Lung (tissue), 12 donors: ENCODE data around the gene FRMD4A. TPM values are rescaled to one million over a fixed set of nuclear protein-coding genes. Genes with fewer than 3 reads are reported as not detected.

Experiments used
- ATAC-seq: fragments of 200-7000 bp; cut with Tn5 transposase; one replicate; pipeline ENCODE4 v1.9.1; 2020; ENCODE audit warnings: moderate number of reproducible peaks; ENCODE audit not compliant: insufficient read depth, low FRiP score
- DNase-seq, 3 donors: peaks; one replicate each; pipeline ENCODE4 v3.0.0-alpha.2; 2013 to 2017
- H3K27ac ChIP-seq, 2 donors: one replicate each; pipeline ENCODE4 v1.5.1; 2013; ENCODE audit warnings: mild to moderate bottlenecking in 2 of 2, moderate library complexity in 2 of 2, control low read depth in 1 of 2, inconsistent platforms in 1 of 2, low read depth in 1 of 2, low read length in 1 of 2
- H3K27me3 ChIP-seq, 3 donors: one replicate each; pipeline ENCODE4 v1.5.1; 2013; ENCODE audit warnings: low read length in 2 of 3; ENCODE audit not compliant: control insufficient read depth in 3 of 3, insufficient read depth in 3 of 3
- H3K36me3 ChIP-seq, 4 donors: one replicate each; pipeline ENCODE4 v1.5.1; 2013; ENCODE audit warnings: low read length in 4 of 4, mild to moderate bottlenecking in 1 of 4, moderate library complexity in 1 of 4; ENCODE audit not compliant: control insufficient read depth in 4 of 4, insufficient read depth in 4 of 4
- H3K4me1 ChIP-seq, 5 donors: one replicate each; pipeline ENCODE4 v1.5.1; 2013; ENCODE audit warnings: low read length in 5 of 5, mild to moderate bottlenecking in 2 of 5, moderate library complexity in 1 of 5; ENCODE audit not compliant: control insufficient read depth in 5 of 5, insufficient read depth in 5 of 5
- H3K4me3 ChIP-seq: one replicate; pipeline ENCODE4 v1.5.1; 2013; ENCODE audit warnings: mild to moderate bottlenecking, control low read depth, moderate library complexity
- H3K9ac ChIP-seq, 2 donors: one replicate each; pipeline ENCODE4 v1.5.1; 2013; ENCODE audit warnings: low read length in 2 of 2, control low read depth in 1 of 2; ENCODE audit not compliant: insufficient read depth in 1 of 2
- H3K9me3 ChIP-seq, 4 donors: one replicate each; pipeline ENCODE4 v1.5.1; 2013; ENCODE audit warnings: low read length in 3 of 4, mild to moderate bottlenecking in 1 of 4, moderate library complexity in 1 of 4; ENCODE audit not compliant: control insufficient read depth in 4 of 4, insufficient read depth in 3 of 4
- CTCF ChIP-seq: IDR thresholded peaks from 2 replicates; pipeline ENCODE4 v1.5.1; 2012; ENCODE audit warnings: mild to moderate bottlenecking; ENCODE audit errors: control extremely low read depth, extremely low read depth
- WGBS, 2 donors: extraction: QIAGEN DNeasy Blood & Tissue Kit; methylation state at CpG; one replicate each; pipeline ENCODE4 v1.1.7; 2013; 5-methylcytosine and 5-hydroxymethylcytosine counted together
- polyA plus RNA-seq, 2 donors: library from polyadenylated mRNA; stranded (reverse); fragments of 200-250 nt; gene quantifications; one replicate each; pipeline ENCODE4 v1.2.1, GENCODE V29; 2013
- total RNA-seq, 2 donors: library from RNA; depleted of rRNA in 1 of 2; stranded (reverse); fragments of >200 nt in 1 of 2; gene quantifications; one replicate each; pipeline ENCODE4 v1.2.1, GENCODE V29; 2014 to 2021
- donor health status: control.
- donor health status: control.
- donor health status: Bipolar disorder and iron deficiency.
- donor health status: healthy.
- donor health status: DM: yes; HTN: yes; CAD: no.

FRMD4A gene
- total and polyA plus RNA-seq, 4 donors: 12.0 to 64.5 (median 29.3) TPM

- no peaks in the 10 kb centered on the region for H3K27me3 ChIP-seq
- TF ChIP-seq CTCF: no peak
- H3K36me3 ChIP-seq: no peaks in the 10 kb centered on the region
- H3K9me3 ChIP-seq: no peaks in the 10 kb centered on the region
- no peak overlapping the region for H3K4me3 ChIP-seq
- no peak overlapping the region for H3K9ac ChIP-seq
- DNase-seq: peak in 1 of 3 donors; percentile 62
- 54 to 61% methylated on average over 9 of the region's 9 CpGs for WGBS, 2 donors
- H3K4me1 ChIP-seq: peaks cover 0 to 44% (median 14%) of the 10 kb centered on the region in 5 donors
- H3K27ac ChIP-seq: no peak overlapping the region
- no peak for ATAC-seq
Observed at GRCh38 chr10:13987446-13987845, 343.3 kb downstream of the FRMD4A start.

GRCh38 chr10:13984647-13985155, 346.0 kb downstream of the FRMD4A start:
- H3K27me3 ChIP-seq: no peaks in the 10 kb centered on the region
- peaks cover 0 to 17% (median 0%) of the 10 kb centered on the region in 5 donors for H3K4me1 ChIP-seq
- H3K27ac ChIP-seq: no peak overlapping the region
- H3K9me3 ChIP-seq: no peaks in the 10 kb centered on the region
- no peak for TF ChIP-seq CTCF
- ATAC-seq: peak; percentile 49
- 77 to 86% methylated on average over 7 of the region's 7 CpGs for WGBS, 2 donors
- no peak for DNase-seq
- no peaks in the 10 kb centered on the region for H3K36me3 ChIP-seq
- H3K9ac ChIP-seq: no peak overlapping the region
- no peak overlapping the region for H3K4me3 ChIP-seq

GRCh38 chr10:13983035-13983434, 347.7 kb downstream of the FRMD4A start:
- DNase-seq (no peak), ATAC-seq (no peak)
- no peak for TF ChIP-seq CTCF
- Histone ChIP-seq H3K36me3 (no peaks in the 10 kb centered on the region), H3K27ac (no peak overlapping the region), H3K4me3 (no peak overlapping the region), H3K4me1 (peaks cover 0 to 13% (median 0%) of the 10 kb centered on the region in 5 donors), H3K27me3 (no peaks in the 10 kb centered on the region), H3K9ac (no peak overlapping the region), H3K9me3 (no peaks in the 10 kb centered on the region)
- 78 to 87% methylated on average over 9 of the region's 9 CpGs for WGBS, 2 donors
